HEK293 (cell line): ENCODE results near the gene STUB1.
A peak's percentile ranks its signal among the peaks of the same experiment; 100 is the strongest.

Experiments used
- SP2 ChIP-seq: fragments of 450-650 bp; formaldehyde crosslinking; IDR thresholded peaks from 2 replicates; pipeline ENCODE4 v1.5.1; 2016; ENCODE audit warnings: missing biosample characterization, missing genetic modification characterization
- ZNF302 ChIP-seq: fragments of 450-650 bp; formaldehyde crosslinking; IDR thresholded peaks from 2 replicates; pipeline ENCODE4 v1.5.1; 2016; ENCODE audit warnings: missing biosample characterization, missing genetic modification characterization, low read depth
- ZNF391 ChIP-seq: fragments of 450-650 bp; formaldehyde crosslinking; IDR thresholded peaks from 2 replicates; pipeline ENCODE4 v1.5.1; 2016; ENCODE audit warnings: low read depth, missing biosample characterization, missing genetic modification characterization, borderline replicate concordance
- TF ChIP-seq, protein P1 (sequence below): fragments of 450-650 bp; formaldehyde crosslinking; IDR thresholded peaks from 2 replicates; pipeline ENCODE4 v1.5.1; 2016; ENCODE audit warnings: missing biosample characterization, missing genetic modification characterization

GRCh38 chr16:658679-659571 lies 21.3 kb upstream of the STUB1 start:
- TF ChIP-seq, protein P1, sequence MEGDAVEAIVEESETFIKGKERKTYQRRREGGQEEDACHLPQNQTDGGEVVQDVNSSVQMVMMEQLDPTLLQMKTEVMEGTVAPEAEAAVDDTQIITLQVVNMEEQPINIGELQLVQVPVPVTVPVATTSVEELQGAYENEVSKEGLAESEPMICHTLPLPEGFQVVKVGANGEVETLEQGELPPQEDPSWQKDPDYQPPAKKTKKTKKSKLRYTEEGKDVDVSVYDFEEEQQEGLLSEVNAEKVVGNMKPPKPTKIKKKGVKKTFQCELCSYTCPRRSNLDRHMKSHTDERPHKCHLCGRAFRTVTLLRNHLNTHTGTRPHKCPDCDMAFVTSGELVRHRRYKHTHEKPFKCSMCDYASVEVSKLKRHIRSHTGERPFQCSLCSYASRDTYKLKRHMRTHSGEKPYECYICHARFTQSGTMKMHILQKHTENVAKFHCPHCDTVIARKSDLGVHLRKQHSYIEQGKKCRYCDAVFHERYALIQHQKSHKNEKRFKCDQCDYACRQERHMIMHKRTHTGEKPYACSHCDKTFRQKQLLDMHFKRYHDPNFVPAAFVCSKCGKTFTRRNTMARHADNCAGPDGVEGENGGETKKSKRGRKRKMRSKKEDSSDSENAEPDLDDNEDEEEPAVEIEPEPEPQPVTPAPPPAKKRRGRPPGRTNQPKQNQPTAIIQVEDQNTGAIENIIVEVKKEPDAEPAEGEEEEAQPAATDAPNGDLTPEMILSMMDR: peak; percentile 43; the same call in 1 of the 2 replicates
- TF ChIP-seq SP2 (tag by site-specific recombination): no peak
- TF ChIP-seq ZNF391 (tag by site-specific recombination): no peak
- no peak for TF ChIP-seq ZNF302 (tag by site-specific recombination)
